GM21390 (cell line): ENCODE data around the gene CDX2.

Experiments used
- ATAC-seq: cut with Tn5 transposase; IDR thresholded peaks from one replicate; pipeline ENCODE4 v1.9.1; 2021; ENCODE audit not compliant: unreplicated experiment

Gene CDX2

DNA sequence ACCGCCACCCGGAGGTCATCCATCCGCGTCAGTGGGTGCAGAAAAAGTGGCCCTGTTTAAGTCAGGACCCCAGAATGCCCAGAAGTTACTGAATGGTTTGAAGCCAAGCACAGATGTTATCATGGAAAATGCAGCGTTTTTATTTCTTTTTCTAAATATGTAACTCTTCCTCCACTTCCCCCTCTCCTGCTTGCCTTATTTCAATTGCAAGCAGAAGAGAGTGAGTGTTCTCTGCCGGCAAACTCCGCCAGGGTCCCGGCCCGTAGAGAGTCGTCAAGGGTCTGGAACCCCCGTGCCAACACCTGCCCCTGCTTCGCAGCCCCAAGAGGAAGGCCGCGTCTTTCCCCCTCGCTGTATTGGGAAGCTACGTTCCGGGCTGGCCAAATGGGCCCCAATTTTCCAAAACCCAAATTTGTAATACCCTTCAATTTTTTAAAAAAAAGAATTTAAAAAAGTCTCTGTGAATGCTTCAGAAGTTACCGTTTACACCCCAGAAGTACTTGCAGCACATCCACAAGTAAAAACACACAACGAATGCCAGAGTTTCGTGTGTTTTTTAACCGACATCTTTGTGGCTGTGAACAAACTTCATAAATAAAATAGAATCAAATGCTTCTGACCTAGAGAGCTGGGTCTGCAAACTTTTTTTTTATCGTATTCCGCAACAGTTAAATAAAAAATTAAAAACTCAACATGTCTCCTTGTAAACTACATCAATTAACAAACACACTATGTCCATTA is 50.0 kb downstream of the CDX2 start:
- no peak for ATAC-seq

- no peak for ATAC-seq
These were observed 50.8 kb downstream of the CDX2 start for GRCh38 chr13:27918041-27918917.

DNA sequence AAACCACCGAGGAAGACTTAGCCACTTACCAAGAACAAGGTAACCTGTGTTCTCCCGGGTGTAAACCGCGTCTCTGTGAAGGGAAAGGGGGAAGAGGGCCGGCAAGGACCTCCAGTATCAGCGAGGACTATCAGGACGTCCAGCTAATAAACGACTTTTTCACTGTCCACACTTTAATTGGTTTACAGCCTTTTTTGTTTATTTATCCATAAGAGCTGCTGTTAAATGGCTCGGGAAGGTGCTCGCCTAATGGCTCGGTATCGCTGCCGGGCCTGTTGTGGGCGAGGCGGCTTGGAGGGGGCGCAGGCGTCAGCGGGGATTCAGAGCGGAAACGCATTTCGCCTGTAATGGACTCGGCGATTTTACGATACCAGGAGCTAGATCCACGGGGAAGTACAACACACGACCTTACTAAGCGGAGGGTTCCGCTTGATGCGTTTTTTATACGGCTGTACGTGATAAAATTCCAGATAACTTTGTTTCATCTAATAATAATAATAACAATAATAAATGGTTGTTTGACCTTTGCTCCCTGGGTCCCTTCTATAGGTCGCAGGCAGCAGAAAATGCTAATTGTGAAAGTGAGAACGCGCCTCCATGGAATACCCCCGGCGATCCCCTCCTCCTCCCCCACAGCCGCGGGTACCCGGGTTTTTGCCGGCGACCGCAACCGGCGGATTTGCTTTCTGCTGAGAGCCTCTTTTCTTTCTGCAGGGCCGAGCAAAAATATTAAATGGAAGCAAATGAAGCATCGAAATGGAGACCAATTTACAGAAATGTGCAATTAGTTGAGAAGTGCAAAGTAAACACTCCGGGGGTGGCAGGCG is 51.8 kb downstream of the CDX2 start:
- no peak for ATAC-seq

DNA sequence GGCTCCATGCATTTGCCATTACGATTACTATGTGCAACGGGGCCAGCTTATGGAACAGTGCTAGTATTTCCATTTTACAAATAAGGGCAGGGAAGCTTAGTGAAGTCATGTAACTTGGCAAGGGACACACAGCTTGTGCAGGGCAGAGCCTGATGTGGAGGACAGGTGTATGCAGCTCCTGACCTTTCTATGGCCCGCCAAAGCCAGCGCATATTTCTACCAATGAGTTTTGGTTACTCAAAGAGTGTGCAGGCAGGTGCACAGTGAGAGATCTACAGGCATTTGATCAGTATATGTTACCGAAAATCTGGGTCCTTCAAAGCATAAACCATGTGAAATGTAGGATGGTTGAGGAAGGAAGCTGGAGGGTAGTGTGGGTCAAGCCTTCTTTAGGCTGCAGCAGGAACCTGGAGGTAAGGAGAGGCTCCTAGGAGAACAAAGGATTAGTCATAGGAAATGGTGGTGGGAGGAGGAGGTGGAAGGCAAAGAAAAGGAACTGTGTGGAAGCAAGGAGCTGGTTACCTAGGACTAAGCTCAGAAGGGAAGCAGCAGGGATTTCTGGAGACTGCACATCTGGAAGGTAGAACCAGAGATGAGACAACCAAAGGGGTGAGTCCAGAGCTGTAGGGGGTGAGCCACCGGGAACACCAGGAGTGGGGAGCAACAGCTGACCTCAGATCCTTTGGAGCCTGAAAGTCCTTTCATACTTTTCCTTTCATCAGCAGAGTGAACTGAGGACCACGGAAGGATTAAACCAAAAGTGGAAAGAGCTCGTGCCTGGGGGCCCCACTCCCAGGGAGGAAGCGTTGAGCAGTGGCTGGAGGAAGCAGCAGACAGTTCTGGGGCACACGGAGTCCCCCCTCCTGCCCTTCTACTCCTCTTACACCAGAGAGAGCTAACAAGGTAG is 53.6 kb downstream of the CDX2 start:
- ATAC-seq: no peak

DNA sequence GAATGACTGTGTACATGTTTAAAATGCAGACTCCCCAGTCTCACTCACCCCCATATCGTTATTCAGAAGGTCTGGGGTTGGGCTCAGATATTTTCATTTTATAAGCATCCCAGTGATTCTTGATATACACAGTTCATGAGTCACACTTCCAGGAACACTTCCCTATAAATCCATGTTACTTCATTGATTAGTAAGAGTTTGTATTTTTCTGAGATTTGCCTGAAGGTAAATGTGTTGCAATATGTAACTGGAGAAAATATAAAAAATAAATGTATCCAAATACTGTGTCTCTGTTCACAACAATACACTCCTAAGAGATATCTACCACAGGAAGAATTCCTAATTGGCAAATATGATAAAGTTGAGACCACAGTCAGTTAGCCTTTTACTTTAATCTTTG is 56.0 kb downstream of the CDX2 start:
- no peak for ATAC-seq

- no peak for ATAC-seq
These were observed 57.6 kb downstream of the CDX2 start for GRCh38 chr13:27911521-27911920.
